GM13976 (cell line): ENCODE data around the gene LRRC28.

Experiments
- DNase-seq: peaks from one replicate; pipeline ENCODE4 v3.0.0; 2012; ENCODE audit warnings: low spot score
- CTCF ChIP-seq: IDR thresholded peaks from 2 replicates; pipeline ENCODE4 v1.5.1; 2012; ENCODE audit warnings: borderline replicate concordance, mild to moderate bottlenecking; ENCODE audit not compliant: insufficient read depth; ENCODE audit errors: extremely low read depth, missing control alignments, control extremely low read depth
- in situ Hi-C: fragments of 300-500 bp; cut with MboI; formaldehyde crosslinking; loops from one replicate; pipeline ENCODE4 v1.12.0; 2022; ENCODE audit warnings: low sequenced_read_pairs, mixed read lengths, inconsistent platforms; ENCODE audit not compliant: unreplicated experiment

LRRC28 gene

DNA sequence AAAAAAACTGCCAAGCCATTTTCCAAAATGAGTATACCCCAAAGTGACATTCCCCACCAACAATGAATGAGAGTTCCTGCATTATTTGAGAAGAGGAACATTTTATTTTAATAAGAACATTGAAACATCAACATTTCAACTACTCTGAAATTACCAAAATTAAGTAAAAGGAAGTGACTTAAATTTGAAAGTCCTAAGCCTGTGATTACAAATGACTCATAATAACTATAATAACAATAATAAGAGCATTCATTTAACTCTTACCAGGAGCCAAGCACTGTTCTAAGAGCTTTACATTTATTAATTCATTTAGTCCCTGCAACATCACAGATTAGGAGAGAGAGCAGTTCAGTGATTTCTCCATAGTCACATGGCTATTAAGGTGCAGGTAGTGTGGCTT is 32.4 kb downstream of the LRRC28 start:
- no peak for DNase-seq
- no peak for TF ChIP-seq CTCF
- in situ Hi-C loops = loop anchor here (10.0 kb wide), 1 partner anchor 421 kb away; no protein-coding TSS in a partner anchor

DNA sequence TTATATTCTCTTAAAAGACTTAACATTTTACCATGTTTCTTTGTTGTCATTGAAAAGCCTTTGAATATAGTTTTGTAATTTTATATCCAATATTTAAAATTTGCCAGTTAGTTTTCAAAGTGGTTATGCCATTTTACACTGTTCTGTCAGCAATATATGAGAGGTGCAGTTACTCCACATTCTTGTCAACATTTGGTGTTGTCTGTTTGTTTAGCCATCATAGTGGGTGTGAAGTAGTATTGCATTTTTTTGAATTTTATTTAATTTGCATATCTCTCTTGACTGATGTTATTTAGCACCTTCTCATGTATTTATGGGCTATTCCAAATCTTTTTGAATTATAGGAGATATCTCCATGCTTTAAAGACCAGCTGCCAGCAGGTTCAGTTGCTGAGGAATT is 40.4 kb downstream of the LRRC28 start:
- in situ Hi-C loops = no loop called here

DNA sequence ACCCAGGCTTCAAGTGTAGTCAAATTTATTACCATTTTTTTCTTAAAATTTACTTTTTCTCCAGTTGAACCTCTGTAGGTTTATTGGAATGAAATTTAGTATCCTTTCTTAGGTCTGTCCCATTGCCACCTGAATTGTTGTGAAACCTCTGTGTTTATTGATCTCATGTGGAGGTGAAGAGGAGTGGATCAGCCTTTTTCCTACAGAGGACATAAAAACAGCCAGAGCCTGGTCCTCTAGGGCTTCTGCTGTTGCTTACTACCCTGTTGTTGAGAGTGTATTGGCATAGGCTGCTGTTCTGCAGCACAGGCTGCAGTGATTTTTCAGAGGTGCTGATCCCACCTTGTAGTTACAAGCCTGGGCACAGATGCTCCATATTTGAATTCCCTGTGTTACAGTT is 44.6 kb downstream of the LRRC28 start:
- DNase-seq = no peak
- in situ Hi-C loops = no loop called here
- no peak for TF ChIP-seq CTCF

More for the DNA sequence above, 40.4 kb downstream of the LRRC28 start:
- TF ChIP-seq CTCF = no peak
- DNase-seq = no peak

DNA sequence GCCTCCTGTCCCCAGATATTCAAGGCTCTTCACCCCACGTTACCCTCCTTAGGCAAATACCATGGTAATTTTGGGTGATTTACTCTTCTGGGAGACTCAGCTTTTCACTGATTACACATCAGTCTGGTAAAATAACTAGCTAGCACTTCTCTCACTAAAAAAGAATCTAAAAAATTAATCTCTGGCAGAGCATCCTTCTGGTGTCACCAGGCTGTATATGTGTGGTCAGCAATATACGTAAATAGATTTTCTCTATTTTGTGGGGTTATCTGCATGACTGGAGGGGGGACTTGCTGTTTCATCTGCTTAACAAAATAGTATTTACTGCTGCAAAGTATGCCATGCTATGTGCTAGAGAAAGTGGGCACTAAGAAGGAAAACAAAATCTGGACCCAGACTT is 45.1 kb downstream of the LRRC28 start:
- in situ Hi-C loops = no loop called here
- no peak for DNase-seq
- TF ChIP-seq CTCF = no peak

DNA sequence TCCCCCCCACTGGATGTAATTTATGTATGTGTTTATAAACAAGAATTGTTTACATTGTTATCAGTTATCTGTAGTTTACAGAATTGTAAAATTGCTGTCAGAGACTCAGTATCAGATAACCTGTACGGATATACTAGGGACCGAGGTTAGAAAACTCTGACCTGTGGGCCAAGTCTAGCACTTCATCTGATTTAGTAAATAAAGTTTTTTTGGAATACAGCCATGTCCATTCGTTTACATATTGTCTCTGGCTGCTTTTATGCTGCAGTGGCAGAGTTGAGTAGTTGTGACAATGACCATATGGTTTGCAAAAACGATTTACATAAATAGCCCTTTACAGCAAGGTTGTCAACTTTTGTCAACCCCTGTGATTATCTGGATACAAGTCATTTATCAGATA is 52.6 kb downstream of the LRRC28 start:
- TF ChIP-seq CTCF = no peak
- DNase-seq = no peak
- in situ Hi-C loops = no loop called here

DNA sequence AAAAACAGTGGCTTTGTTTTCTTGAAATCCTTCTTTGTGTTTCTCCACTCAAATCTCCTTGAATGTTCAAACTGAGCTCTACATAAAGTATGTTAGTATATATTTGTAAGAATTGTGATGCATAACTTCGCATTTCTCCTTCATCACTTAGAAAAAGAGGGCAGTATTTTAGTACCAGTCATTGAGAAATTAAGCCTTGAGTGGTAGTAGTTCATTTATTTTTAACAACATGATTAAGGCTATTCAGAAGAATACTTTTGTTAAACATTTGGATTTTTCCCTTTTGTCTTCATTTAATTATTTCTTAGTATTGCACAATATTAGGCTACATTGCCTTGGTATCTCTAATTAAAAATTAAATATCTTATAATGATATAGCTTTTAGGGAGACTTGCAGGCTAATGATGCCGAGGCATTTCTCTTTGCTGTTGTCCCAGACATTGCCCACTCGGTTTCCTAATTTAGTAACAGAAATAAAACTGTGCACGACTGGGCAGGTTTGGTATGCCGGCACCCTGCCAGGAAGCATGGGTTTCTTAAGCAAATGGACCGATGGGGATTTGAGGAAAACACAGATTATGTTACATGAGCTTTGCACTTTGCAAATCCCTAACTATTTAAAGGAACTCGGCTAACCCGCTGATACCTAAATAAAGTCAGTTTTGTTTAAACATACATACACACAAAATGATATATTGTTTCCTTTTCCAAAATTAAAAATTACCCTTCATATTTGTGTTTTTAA is 54.7 kb downstream of the LRRC28 start:
- TF ChIP-seq CTCF = no peak
- no peak for DNase-seq
- in situ Hi-C loops = no loop called here

DNA sequence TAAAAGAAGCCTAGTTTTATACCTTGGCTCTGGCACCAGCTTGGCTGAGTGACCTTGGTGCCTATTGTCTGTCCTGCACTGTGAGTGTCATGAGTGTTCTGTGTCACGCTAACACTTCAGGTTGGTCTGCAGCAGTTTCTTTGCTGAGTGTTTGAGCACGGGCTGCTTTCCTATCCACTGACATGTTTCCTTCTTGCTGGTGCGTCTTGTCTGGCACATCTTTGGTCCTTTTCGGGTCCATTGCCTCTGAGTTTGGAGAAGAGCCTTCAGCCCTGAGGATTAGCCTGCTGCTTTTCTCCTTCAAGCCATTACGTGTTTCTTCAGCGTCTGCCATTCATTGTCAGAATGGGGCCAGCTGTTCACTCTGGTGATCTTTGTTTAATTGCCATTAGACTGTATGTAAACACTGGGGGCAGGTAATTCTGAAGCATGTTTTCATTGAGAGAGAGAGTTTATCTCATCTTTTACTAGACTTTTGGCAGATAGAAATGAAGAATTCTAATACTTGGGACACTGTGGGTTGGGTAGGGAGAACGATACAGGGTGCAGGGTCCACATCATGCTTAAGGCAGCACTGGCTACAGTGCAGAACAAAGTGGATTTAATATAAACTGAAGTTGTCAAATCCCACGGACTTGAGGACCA is 55.5 kb downstream of the LRRC28 start:
- DNase-seq = no peak
- TF ChIP-seq CTCF = no peak
- in situ Hi-C loops = no loop called here
